Left cardiac atrium (tissue), 4 donors: ENCODE results near the gene PPP1R27. TPM values are rescaled to one million over a fixed set of nuclear protein-coding genes. Genes with fewer than 3 reads are reported as not detected.

Experiments used
- ATAC-seq, 2 donors: fragments of 200-7000 bp; cut with Tn5 transposase; one replicate each; pipeline ENCODE4 v1.9.1; 2020; ENCODE audit warnings: mild to moderate bottlenecking in 2 of 2, moderate library complexity in 2 of 2
- DNase-seq: peaks from one replicate; pipeline ENCODE4 v3.0.0-alpha.2; 2020
- intact Hi-C, 2 donors: fragments of 100-400 bp; cut with DNase I; formaldehyde crosslinking; loops; one replicate each; pipeline versions ENCODE4 v1.14.1 to v1.15.1; 2022 to 2023
- total RNA-seq, 2 donors: library from RNA; stranded (reverse); fragmentation: NEBNext Ultra II Directional; extraction: Animal tissue kit (Norgen Biotek cat#: 25700); gene quantifications; one replicate each; pipeline ENCODE4 v1.2.1, GENCODE V29; 2021
- donor health status: DM: no; HTN: yes; CAD: no.
- donor health status: DM: no; HTN: yes; CAD: no; lungs with severe emphysema.
- donor health status: DM: yes; HTN: yes; CAD: no.
- donor health status: Dilated cardiomyopathy.

Gene PPP1R27
- total RNA-seq, 2 donors from 2014 or later, result not detected

GRCh38 chr17:81810476-81810875, 24.4 kb downstream of the PPP1R27 start:
- intact Hi-C loops, result no loop called here
- ATAC-seq (no peak), DNase-seq (no peak)

- no peak for ATAC-seq
- DNase-seq, result no peak
- intact Hi-C loops, result no loop called here
Measured at GRCh38 chr17:81809556-81809998, 25.3 kb downstream of the PPP1R27 start.

GRCh38 chr17:81808778-81809555, 25.9 kb downstream of the PPP1R27 start:
- intact Hi-C loops, result no loop called here
- DNase-seq (no peak), ATAC-seq (no peak)

GRCh38 chr17:81807839-81808238, 27.0 kb downstream of the PPP1R27 start:
- DNase-seq (no peak), ATAC-seq (no peak)
- intact Hi-C loops, result no loop called here

- ATAC-seq (no peak), DNase-seq (no peak)
- intact Hi-C loops, result no loop called here
Measured at GRCh38 chr17:81807210-81807719, 27.6 kb downstream of the PPP1R27 start.

GRCh38 chr17:81806461-81807209, 28.2 kb downstream of the PPP1R27 start:
- intact Hi-C loops, result no loop called here
- DNase-seq, result no peak
- peak in 1 of 2 donors; percentile 7 for ATAC-seq

GRCh38 chr17:81805707-81806460, 29.0 kb downstream of the PPP1R27 start:
- intact Hi-C loops, result no loop called here
- ATAC-seq (no peak), DNase-seq (no peak)

- intact Hi-C loops, result no loop called here
- no peak for DNase-seq
- no peak for ATAC-seq
Measured at GRCh38 chr17:81804559-81805399, 30.1 kb downstream of the PPP1R27 start.

GRCh38 chr17:81803728-81804558, 30.9 kb downstream of the PPP1R27 start, which contains the start of gene GCGR:
Gene GCGR, plus strand, starts transcription at chr17:81804150. Its CDS starts 4,869 bp downstream, at chr17:81809019.
- intact Hi-C loops, result no loop called here
- DNase-seq (no peak), ATAC-seq (no peak)

GRCh38 chr17:81802856-81803643, 31.8 kb downstream of the PPP1R27 start:
- intact Hi-C loops, result no loop called here
- no peak for ATAC-seq
- DNase-seq, result no peak

GRCh38 chr17:81802048-81802758, 32.6 kb downstream of the PPP1R27 start:
- intact Hi-C loops, result no loop called here
- DNase-seq, result no peak
- no peak for ATAC-seq

- intact Hi-C loops, result no loop called here
- no peak for DNase-seq
- ATAC-seq, result no peak
Measured at GRCh38 chr17:81801327-81801726, 33.5 kb downstream of the PPP1R27 start.

- ATAC-seq (peak; percentile 38 to 81), DNase-seq (no peak)
- intact Hi-C loops, result no loop called here
Measured at GRCh38 chr17:81794509-81794908, 40.3 kb downstream of the PPP1R27 start.

- no peak for DNase-seq
- intact Hi-C loops, result no loop called here
- no peak for ATAC-seq
Measured at GRCh38 chr17:81794074-81794476, 40.8 kb downstream of the PPP1R27 start.

GRCh38 chr17:81792675-81793615, 41.9 kb downstream of the PPP1R27 start:
- intact Hi-C loops, result no loop called here
- ATAC-seq, result no peak
- no peak for DNase-seq
